NCI-H526 (cell line): Measurements from ENCODE around the gene SPRED1.
"Not testable (repeated sequence)": the region's sequence is repeated elsewhere in the genome, so short reads cannot be mapped to it uniquely, and the experiment has no call there.

Experiments used
- DNase-seq, 2 experiments: peaks; one replicate each; lab custom pipeline; 2025; lab: John Stamatoyannopoulos, UW

The SPRED1 gene

GRCh38 chr15:38231436-38231835, 21.2 kb upstream of the SPRED1 start:
- DNase-seq, result no peak

GRCh38 chr15:38237021-38237420, 15.6 kb upstream of the SPRED1 start:
- DNase-seq, result not testable (repeated sequence)

- DNase-seq, result no peak
Observed at GRCh38 chr15:38238311-38238710, 14.3 kb upstream of the SPRED1 start.

- DNase-seq, result no peak
Observed at GRCh38 chr15:38242055-38242454, 10.6 kb upstream of the SPRED1 start.

- DNase-seq, result peak; percentile 82 to 89
Observed at GRCh38 chr15:38243278-38244055, 9.2 kb upstream of the SPRED1 start.

- DNase-seq, result no peak
Observed at GRCh38 chr15:38247336-38247735, 5.3 kb upstream of the SPRED1 start.

- DNase-seq, result peak in 1 of 2 experiments; percentile 18
Observed at GRCh38 chr15:38253351-38253781, 730 bp downstream of the SPRED1 start.

GRCh38 chr15:38254051-38254883, 1.6 kb downstream of the SPRED1 start:
- peak; percentile 84 to 86 for DNase-seq

- no peak for DNase-seq
Observed at GRCh38 chr15:38255690-38256089, 3.1 kb downstream of the SPRED1 start.

GRCh38 chr15:38257676-38258075, 5.0 kb downstream of the SPRED1 start:
- no peak for DNase-seq

- no peak for DNase-seq
Observed at GRCh38 chr15:38259134-38259533, 6.5 kb downstream of the SPRED1 start.

GRCh38 chr15:38260077-38260476, 7.4 kb downstream of the SPRED1 start:
- DNase-seq, result no peak

GRCh38 chr15:38263251-38263650, 10.6 kb downstream of the SPRED1 start:
- DNase-seq, result no peak

GRCh38 chr15:38263996-38264395, 11.4 kb downstream of the SPRED1 start:
- no peak for DNase-seq

GRCh38 chr15:38266247-38266986, 13.8 kb downstream of the SPRED1 start:
- no peak for DNase-seq

GRCh38 chr15:38267421-38268022, 14.9 kb downstream of the SPRED1 start:
- DNase-seq, result no peak

- DNase-seq, result no peak
Observed at GRCh38 chr15:38271144-38271543, 18.5 kb downstream of the SPRED1 start.

GRCh38 chr15:38271895-38272294, 19.3 kb downstream of the SPRED1 start:
- no peak for DNase-seq

GRCh38 chr15:38272431-38272830, 19.8 kb downstream of the SPRED1 start:
- DNase-seq, result not testable (repeated sequence)

- no peak for DNase-seq
Observed at GRCh38 chr15:38274135-38274534, 21.5 kb downstream of the SPRED1 start.

GRCh38 chr15:38275959-38276358, 23.3 kb downstream of the SPRED1 start:
- DNase-seq, result peak; percentile 48 to 70

- DNase-seq, result not testable (repeated sequence)
Observed at GRCh38 chr15:38277281-38277680, 24.6 kb downstream of the SPRED1 start.
